ENCODE measurements around the gene CRAMP1.

The CRAMP1 gene

DNA sequence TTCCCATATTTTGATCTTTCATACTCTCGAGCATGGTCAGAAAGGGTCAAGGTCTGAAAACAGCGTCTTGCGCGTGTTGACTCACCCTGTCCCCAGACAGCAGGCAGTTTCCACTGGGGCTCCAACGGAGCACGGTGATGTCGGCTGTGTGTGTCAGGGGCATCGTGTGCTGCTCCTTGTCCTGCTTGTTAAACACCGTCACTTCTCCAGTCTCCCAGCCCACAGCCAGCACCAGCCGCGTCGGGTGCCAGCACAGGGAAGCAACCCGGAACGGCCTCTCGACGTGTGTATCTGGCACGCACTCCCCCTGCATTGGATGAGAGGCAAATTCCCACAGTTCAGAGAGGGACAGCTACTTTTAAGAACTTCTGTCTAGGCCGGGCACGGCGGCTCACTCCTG lies 9.9 kb upstream of the CRAMP1 start:
- no peak for DNase-seq

DNA sequence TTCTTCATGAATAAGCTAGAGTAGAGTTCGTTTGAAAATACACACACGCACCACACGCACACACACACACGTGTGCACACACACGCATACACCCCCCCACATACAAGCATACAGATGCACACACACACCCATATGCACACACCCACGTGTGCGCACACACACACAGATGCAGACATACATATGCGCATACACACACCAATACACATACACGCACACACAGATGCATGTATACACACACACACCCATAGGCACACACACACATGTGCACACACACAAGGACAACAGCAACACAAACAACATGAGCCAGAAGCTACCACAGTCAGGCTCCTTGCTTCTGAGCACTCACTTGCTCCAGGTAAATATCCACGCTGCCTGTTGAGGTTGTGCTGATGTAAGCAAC lies 5.4 kb upstream of the CRAMP1 start:
- no peak for DNase-seq

DNA sequence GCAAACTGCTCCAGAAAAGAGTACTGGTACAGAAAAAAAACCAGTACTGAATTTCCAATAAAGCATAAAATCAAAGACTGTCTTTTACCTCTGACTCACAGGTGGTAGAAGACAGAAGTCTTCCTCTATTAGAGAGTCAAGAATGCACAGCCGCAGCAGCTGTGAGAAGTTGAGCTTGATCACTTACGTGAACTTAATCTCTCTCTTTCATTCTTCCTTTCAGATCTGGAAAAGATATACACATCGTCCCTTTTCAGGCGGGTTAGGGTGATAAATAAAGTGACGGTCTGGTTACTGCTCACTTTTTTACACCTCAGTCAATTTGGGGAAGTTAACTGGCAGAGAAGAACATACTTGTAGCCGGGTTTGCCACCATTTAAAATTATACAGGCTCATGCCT lies 4.2 kb upstream of the CRAMP1 start:
- DNase-seq: no peak

DNA sequence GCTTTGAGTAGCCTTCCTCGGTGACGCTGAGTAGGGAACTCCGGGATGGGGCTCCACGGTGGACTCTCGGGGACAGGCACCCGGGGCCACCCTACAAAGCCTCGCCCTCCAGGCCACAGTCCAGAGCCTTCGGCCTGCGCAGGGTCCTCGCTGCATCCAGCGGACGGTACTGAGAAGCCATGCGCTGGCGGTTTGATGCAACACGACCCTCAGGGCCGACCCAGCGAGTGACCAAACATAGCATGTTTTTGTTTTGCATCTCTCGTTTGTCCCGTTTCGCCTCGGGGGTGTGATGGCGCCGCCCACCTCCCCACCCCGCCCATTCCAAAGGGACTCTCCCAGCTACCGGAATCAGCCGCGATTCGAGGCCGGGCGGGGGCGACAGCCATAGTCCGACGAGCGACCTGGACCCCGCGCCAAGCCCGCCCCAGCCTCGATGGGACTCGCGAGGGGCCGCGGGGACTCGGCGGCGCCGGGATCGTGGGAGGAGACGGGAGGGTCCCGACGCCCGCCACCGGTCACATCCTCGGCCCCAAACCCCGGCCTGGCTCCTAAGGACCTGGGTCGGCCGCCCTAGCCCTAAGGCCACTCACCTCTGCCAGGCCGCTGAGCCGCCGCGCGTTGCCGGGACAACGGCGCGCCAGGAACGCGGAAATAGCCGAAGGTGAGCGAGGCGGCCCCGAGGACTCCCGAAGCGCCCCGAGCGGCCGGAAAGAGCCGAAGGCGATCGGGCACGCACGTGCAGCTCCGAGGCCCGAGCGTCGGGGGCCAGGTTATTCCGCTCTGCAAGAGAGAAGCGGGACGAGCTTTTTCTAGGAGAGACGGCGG lies 1.9 kb upstream of the CRAMP1 start:
- DNase-seq: peak; percentile 37

DNA sequence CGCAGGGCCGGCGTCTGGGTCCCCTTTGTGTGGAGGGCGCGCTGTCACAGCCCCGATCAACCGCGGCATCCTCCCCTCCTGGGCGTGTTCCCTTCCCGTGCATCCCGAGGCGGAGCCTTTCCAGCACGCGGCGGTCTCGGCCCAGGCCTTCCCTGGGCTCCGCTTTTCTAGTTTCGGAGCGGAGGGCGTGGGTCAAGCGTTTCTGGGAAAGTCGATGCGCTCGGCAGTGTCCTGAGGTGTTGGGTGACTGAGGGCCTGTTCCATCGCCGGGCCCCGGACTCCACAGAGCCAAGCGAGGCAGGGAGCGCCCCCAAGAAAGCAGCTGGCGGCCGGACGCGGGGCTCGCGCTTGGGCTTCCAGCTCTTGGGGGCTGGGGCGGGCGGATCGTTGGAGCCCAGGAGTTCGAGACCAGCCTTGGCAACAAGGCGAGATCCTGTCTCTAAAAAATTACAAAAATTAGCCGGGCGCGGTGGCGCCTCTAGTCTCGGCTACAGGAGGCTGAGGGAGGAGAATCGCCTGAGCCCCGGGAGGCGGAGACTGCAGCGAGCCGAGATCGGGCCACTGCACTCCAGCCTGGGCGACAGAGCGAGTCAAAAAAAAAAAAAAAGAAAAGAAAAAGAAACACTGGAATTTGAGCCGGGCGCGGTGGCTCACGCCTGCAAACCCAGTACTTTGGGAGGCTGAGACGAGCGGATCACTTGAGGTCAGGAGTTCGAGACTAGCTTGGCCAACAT lies 1.1 kb upstream of the CRAMP1 start:
- DNase-seq: no peak

DNA sequence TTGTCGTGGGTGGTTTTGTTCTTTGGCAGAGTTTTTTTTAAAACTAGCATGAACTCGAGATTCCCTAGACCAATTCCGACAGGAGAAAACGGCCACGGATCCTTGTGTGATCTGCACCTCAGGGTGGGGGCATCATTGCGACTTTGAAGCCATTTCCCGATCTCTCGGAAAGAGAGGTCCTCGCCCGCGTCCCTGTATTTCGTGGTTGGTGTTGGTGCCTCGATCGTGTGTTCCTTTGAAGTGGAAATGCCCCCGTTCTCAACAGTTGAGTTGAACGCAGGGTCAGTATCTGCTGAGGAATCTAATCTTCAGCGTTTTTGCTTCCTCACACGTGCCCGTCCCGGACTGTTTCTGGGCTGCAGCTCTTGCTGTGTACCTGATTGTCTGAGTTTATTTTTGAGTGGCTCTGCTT lies 1.1 kb downstream of the CRAMP1 start:
- DNase-seq: no peak

DNA sequence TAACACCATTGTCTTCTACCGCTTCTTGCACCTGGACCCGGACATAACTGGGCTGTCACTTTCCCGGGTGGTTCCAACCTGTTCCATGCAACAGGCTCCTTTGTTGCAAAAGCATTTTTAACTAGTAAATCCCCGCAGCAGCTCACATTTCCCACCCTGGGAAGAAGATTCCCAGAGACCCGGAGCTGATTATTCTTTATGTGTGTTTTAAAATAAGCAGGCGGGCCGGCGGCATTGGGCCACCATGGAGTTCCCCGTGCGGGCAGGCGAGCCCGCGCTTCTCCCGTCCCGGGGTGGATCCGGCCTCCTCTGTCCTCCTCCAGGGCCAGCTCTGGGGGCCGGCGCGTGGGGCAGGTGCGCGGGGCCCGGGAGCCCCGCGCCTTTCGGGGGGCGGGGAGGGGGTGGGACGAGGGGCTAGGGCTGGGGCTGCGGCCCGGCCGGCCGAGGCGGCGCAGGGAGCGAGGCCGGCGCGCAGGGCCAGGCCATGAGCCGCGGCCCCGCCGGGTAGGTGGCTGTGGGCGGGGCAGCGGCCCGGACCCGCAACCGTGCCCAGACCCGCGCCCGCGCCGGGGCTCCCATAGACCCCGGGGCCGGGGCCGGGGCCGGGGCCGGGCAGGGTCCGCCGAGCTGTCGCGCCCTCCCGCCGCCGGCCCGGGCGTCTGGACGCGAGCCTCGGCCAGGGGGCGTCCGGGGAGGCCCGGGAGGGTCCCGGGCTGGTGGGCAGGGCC lies 1.7 kb downstream of the CRAMP1 start:
- no peak for DNase-seq

DNA sequence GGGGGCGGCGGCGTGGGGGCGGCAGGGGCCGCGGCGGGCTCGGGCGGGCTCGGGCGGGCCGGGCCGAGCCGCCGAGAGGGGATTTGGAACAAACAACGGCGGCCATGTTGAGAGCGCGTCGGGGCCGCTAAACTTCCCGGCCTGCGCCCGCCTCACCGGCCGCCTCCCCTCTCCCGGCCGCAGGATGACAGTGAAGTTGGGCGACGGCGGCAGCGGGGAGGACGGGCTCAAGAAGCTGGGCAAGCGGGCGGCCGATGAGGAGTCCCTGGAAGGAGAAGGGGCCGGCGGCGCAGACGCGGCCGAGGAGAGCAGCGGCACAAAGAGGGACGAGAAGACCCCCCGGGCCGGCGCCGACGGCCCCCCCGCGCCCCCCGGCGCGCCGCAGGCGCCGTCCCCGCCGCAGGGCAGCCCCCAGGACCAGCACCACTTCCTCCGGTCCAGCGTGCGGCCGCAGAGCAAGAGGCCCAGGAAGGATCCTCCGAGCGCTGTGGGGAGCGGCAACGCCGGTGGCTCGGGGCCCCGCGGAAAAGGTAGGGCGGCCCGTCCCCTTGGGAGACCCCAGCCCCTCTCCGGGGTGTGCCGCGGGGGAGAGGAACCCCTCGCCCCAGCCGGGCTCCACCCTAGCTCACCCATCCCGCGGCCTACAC lies 2.4 kb downstream of the CRAMP1 start:
- no peak for DNase-seq

DNA sequence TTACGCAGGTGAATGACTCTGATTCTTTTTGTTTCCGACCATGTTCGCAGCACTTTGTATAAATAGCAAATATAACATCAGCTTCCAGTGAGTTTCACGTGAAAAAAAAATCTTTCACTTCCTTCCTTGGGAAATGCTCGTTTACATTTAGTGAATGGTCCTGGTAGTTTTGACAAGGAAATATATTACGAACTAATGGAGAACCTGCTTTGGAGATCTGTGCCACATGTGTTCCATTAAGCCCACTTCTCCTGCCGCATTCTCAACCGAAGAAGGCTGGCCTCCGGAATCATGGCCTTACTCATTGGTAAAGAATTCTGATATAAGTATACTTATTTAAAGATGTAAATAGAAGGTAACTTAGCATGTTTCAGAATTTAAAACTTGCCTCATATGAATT lies 3.6 kb downstream of the CRAMP1 start:
- no peak for DNase-seq

DNA sequence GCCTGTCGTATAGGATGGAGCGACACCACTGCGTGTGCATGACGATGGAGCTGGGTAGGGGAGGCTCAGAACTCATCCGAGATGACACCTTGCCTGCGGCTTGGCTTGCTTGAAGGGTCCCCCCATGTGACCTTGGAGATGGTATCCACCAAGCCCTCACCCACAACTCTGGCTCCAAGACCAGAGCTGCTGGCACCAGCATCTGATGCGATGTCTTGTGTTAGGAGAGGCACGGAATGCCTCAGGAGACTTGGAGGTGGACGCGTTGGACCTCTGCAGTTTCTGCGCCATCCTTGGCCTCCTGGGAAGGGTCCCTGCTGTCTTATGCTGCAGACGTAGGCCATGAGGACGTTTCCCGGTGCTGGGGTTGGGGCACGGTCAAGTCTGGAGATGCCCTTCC lies 7.8 kb downstream of the CRAMP1 start:
- no peak for DNase-seq

DNA sequence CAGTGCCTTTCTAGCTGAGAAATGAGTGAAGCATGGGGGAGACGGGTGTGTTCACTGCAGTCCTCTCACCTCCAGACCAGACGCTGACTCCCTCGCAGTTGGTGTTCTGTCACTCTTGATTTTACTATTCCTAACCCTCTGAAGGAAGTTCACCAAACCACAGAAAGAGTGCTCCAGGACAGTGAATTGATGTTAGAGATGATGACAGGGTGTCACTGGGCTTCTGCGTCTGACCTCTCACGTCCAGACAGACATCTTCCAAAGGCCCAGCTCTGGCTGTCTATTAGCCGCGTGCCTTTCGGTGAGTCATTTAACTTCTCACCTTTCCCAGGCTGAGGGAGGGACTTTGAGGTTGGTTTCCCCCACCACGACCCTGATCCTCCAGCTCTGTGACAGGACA lies 8.2 kb downstream of the CRAMP1 start:
- no peak for DNase-seq

DNA sequence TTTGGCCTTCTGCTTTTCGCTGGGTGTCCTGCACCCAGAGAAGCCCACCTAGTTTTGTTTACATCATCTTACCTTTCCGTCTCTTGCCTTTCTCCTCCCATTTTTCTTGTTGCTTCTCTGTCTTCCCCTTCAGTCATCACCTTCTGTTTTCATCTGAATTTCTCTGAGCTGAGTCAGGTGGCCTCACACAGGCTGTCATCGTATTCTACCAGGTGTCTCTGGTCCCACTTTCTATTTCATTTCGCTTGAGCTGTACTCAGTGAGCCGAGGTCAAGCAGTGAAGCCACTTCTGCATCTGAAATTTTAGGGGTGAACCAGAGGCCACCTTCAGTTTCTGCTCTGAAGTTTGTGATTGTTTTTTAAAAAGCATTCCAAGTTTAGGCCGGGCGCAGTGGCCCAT lies 9.7 kb downstream of the CRAMP1 start:
- DNase-seq: no peak

DNA sequence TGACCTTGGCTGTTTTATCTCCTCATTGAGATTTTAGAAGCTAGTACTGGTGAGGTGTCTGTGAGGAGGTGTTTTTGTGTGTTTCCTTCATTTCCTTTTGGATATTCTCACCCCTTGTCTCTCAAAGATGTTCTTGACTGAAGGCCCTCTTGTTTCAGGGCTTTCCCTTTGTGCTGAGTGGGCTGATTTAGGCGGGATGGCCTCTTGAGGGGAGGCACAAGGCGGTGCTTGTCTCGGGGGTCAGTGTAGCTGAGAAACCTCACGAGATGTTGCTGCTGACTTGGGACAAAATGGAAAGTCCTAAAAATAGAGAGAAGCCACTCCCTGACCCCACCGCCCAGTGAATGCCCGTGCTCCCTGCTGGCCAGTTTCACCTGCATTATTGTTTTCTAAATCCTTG lies 14.2 kb downstream of the CRAMP1 start:
- no peak for DNase-seq

DNA sequence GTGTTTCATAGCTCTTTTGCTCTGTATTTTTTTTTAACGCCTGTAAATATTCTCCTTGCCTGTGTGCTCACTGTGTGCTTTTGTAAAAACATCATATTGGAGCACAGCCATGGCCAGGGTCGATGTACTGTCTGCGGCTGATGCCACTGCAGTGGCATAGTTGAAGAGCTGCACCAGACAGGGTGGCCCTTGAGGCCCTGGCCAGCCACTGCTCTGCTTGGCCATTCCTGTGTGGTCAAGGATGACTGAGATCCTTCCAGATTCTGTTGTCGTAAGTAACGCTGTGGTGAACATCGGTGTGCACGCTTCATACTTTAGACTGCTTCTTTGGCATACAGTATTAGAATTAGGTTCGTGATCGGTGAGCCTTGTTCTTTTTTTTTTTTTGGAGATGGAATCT lies 14.6 kb downstream of the CRAMP1 start:
- no peak for DNase-seq

DNA sequence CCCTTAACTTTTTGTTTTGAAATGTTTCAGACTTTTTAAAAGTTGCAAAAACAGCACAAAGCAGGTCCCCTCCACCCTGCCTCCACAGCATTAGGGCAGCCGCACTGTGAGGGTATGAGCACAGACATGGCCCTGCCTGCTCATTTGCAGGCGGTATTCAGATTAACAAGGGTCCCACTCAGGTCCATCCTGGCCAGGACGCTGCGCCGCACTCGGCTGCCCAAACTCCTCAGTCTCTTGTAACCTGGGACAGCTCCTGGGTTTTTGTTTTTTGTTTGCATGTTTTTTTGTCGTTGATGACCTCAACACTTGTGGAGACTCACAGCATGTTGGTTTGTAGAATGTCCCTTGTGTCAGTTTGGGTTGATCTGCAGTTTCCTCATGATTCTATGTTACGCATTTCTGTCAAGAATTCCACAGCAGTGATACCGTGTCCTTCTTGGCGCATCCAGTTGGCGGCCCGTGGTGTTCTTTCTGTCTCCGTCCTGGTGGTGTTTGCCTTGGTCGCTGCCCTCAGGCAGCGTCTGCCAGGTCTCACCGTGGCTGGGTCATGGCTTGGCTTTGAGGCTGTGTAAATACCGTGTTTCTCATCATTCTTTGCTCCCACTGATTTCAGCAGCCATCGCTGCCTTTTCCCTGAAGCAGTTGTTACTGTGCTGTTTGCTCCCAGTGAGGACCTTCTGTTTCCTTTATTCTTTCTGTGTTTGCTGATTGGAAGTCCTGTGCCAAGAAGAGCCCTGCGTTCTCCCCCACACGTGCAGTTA lies 18.5 kb downstream of the CRAMP1 start:
- no peak for DNase-seq

DNA sequence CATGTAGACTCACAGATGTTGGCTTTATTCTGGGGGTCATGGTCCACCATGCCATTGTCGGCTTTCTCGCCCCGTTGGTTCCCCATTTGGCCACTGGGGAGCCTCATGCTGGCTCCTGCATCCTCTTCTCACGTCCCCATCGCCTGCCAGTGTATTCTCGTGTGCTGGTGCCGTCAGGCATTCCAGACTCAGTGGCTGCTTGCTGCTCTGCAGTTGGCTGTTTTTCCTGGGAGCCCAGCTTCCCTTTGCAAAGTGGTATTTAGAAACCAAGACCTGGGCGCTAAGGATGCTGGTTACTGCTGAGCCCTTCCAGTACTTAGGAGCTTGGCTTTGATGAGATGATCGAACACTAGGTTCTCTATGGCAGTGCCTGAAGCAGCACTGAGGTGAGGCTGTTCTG lies 19.1 kb downstream of the CRAMP1 start:
- DNase-seq: no peak

DNA sequence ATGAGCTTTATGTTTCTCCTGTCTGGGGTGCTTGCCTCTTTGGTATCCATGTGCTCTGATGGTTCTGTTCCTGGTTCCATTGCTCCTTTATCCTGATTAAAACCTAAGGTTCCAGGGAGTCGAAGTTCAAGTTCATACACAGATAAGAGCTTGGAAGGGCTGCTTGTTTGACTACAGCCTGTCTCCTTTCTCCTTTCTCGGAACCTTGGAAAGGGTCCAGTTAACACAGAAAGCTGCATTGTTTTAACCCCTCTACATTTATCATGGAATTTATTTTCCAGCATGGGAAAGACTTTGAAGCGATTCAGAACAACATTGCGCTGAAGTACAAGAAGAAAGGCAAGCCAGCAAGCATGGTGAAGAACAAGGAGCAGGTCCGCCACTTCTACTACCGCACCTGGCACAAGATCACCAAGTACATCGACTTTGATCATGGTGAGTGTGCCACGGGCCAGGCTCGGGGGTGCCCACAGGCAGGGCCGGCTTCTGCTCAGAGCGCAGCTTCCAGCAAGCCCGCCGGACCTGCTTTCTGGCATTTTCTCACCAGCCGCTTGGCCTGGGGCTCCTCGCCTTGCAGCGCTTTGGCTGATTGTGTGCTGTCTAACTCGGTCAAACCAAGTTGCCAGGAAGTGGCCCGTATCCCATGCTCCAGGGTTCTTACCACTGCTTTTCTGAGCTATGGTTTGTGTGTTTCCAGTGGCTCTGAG lies 19.9 kb downstream of the CRAMP1 start:
- no peak for DNase-seq

DNA sequence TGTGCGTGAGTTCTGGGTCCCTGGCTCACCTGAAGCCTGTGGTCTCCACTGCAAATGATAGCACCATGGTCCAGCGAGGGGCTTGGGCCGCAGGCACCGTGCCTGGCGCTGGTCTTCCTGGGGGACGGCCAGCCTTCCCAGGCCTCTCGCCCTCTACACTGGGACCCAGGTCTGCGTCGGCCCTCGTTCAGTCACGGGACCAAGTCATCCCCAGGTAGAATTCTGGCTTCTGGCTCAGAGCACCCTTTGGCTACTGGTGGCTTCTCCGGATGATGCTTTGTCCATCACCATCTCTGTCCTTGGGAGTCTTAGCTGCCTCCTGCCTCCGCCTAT lies 20.4 kb downstream of the CRAMP1 start:
- no peak for DNase-seq

DNA sequence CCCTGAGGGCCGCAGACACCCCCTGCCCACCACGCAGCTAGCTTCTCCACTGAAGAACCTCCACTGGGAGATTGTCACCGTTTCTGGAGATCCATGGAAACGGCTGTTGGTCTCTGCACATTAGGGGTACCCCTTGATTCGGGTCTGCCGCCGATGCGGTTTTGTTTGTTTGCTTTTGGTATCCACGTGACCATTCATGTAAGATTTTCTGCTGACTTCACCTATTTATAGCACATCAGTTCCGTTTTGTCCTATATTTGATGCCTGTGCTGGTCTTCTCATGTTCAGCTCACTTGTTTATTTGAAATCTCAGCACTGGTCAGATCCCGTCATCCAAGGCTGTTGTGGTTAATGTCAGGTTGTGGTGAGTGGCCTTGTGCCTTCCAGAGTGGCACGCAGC lies 21.1 kb downstream of the CRAMP1 start:
- DNase-seq: no peak

DNA sequence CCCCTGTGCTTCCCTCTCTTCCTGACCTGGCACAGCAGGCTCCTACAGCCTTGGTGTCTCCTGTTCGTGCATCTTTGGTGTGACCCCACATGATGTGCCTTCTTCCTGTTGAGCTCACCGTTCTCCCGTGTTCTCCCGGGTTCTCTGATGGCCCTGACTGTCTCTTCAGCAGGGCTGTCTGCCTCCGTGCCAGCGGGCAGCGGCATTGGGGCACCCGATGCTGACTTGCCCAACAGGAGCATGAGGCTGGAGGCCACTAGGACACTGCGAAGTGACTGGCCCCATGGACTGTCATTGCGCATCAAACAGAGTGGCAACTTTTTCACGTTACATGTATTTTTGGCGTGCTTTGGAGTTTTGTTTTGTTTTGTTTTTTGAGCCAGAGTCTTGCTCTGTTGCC lies 22.4 kb downstream of the CRAMP1 start:
- no peak for DNase-seq

DNA sequence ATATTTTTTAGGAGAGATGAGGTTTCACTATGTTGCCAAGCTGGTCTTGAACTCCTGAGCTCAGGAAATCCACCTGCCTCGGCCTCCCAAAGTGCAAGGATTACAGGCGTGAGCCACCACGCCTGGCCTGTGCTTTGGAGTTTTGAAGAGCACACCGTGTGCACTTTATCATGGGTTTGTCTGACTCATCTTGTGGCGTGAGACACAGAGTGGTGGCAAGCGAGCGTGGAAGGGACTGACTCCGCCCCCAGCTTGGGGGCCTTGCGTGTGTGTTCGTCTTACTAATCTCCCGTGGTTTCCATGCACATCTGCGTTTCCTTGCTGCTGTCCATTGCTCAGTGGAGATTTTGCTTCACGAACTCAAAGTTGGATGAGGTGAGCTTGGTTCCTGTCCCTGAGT lies 22.9 kb downstream of the CRAMP1 start:
- DNase-seq: no peak

DNA sequence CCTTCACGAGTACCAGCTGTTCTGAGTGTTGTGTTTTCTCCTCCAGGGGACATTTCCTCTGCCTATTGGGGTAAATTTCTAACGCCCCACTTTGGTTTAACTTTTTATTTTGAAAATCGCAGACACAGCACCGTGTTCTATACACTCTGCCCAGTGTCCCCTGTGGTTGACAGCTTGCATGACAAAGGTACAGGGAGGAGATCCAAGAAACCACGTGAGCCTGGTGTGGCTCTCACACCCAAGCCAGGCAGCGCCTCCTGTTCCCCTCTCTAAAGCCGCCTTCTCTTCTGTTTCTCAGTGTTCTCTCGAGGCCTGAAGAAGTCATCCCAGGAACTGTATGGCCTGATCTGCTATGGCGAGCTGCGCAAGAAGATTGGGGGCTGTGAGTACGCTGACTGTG lies 25.4 kb downstream of the CRAMP1 start:
- DNase-seq: no peak
